ENCODE results near the gene ZNF385C.

The ZNF385C gene

DNA sequence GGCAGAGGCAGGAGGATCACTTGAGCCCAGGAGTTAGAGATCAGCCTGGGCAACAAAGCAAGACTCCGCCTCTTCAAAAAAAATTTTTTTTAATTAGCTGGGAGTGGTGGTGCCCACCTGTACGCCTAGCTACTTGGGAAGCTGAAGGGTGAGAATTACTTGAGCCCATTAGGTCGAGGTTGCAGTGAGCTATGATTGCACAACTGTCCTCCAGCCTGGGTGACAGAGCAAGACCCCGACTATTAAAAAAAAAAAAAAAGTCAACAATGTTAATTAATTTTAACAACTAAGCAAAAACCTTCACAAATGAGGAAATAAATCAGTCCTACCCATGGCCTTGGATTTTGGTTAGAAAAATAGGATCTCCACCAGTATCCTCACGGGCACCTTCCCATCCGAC is 8.9 kb upstream of the ZNF385C start:
- no peak for DNase-seq

DNA sequence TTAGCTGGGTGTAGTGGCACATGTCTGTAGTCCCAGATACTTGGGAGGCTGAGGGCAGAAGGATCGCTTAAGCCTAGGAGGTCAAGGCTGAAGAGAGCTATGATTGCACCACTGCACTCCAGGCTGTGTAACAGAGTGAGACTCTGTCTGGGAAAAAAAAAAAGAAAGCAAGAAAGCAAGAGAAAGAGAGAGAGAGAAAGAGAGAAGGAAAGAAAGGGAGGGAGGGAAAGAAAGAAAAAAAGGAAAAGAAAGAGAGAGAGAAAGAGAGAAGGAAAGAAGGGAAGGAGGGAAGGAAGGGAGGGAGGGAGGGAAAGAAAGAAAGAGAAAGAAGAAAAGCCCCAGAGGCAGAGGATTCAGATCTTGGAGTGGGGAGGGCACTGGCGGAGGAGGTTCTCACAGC is 7.7 kb upstream of the ZNF385C start:
- no peak for DNase-seq

DNA sequence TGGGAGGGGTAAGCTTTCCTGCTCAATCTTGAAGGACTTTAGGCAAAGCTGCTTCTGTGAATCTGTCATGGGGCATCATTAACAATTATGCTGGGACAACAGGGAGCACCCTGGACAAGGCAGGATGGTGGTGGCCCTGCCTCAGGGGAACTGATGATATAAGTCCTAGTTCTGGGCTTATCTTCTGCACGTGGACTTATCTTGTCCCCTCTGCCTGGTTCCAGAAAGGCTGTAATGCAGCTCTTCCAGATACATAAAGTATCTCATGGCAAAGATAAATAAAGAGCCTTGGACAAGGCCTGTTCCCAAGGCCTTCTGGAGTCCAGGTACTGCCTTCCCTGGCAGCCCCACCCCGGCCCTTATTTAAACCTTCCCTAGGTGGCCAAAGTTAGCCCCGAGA is 6.0 kb upstream of the ZNF385C start:
- no peak for DNase-seq

DNA sequence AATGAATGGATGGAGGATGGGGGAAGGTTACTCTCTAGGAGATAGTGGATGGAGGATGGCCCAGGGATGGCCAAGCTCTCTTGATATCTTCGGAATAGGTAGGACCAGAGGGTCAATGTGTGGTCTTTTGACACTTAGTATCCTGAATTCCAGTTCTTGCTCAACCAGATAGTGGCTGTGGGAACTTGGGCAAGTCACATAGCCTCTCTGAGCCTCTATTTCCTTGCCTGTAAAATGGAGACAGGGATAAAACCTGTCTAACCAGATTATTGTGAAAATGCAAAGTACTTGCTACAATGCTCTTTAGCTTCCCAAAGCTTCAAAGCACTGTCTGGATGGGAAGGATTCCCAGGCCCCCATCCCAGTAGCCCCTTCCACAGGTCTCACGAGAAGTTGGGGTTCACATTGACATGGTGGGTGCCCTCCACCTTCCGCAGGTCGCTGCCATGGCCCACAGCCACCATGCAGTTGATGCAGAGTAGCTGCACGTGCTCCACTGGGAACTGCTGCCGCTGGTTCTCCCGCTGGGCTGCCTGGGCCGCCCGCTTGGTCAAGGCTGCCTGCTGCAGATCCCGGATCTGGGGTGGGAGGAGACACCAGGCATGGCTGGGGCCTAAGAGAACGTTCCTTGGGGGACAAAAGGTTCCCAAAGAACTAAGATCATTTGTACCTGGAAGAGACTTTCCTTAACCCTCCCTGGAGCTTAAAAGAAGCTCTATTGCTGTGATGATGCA is 5.1 kb upstream of the ZNF385C start:
- DNase-seq: no peak

DNA sequence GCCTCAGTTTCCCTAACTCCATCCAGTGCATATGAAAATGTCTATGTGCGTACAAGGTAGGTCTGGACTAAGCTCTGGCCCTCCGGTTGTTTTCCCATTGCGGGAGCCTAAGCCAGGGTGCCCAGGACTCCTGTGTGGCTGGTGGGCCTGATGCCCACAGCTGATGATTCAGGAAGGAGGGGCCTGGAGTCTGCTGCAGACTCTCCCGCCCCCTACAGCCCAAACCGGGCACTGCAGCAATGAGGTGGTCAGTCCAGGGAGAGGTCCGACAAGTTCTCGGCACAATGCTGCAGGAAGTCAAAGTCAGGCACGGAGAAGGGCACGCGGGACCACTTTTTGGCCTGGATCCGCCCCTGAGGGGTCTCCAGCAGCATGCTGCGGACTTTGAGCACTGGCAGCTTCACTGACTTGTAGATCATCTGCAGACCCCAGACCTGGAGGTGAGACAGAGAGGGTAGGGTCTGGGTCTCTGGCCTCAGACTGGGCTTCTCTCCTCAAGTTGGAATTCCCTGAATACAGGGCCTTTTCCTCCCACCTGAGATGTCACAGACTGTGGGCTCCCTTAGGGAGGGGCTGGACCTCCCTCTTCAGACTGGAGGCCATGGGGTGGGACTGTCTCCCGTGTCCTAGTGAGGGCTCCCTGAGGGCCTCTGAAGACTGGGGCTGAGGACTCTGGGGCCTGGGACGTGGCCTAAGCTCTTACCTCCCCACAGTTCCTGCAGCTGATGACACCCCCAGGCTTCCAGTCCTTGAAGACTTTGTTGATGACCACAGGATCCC is 3.4 kb upstream of the ZNF385C start:
- DNase-seq: no peak

DNA sequence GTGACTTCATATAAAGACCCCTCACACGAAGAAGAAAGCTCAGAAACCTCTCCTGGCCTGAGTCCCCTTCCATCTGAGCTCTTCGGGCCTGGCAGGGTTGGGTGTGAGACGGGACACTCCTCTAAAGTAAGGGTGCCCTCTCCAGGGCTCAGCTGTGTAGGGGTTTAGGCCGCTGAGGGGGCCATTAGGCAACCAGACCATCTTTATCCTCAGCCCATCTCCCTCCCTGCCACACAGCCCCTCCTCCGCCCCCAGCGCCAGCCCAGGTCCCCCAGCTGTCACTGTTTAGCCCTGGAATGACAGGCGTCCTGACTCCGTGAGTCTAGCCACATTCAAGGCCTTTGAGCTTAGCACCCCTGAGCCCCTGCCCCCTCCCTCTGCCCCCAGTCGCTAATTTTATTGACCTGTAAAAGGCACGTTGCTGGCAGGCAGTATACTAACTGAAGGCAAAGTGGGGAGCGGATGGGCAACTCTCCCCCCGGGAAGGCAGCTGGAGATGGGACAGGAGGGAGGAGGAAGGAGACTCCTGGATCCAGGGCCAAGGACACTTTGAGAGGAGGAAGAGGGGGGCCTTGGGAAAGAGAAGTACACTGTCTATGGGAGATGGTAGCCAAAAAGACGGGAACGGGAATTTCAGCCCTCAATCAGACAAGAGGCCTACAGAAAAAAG is 592 bp upstream of the ZNF385C start:
- DNase-seq: no peak

DNA sequence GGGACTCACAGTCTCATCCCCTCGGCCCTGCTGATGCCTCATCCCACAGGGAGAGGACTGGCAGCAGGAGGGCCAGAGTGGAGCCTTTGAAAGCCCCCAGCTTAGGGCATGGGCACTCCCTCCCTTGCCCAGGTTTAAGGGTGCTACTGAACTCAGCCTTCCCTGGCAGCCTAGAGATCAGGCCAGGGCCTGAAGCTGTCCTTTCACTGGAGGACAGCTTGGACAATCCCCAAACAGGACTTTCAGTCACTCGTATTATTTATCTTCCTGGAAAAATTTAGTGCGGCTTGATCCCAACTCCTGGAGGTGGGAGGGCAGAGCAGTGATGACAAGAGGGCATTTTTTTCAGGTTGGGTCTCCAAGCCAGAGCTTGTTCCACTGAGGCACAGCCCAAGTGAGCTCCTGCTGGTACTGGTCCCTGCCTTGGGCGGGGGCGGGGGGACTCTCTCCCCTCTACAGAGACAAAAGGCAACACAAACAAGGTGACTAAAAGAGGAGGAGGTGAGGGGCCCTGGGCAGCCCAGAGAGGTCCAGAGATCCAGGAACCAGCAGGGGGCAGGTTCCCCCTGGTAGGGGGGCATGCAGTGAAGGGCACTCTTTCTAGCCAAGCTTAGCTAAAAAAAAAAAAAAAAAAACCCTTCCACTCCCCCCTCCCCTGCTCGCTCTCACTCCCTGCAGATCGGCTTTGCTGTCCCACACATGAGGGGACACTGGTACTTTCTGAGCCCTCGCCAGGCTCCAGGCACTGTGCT is 1.7 kb downstream of the ZNF385C start:
- DNase-seq: no peak

DNA sequence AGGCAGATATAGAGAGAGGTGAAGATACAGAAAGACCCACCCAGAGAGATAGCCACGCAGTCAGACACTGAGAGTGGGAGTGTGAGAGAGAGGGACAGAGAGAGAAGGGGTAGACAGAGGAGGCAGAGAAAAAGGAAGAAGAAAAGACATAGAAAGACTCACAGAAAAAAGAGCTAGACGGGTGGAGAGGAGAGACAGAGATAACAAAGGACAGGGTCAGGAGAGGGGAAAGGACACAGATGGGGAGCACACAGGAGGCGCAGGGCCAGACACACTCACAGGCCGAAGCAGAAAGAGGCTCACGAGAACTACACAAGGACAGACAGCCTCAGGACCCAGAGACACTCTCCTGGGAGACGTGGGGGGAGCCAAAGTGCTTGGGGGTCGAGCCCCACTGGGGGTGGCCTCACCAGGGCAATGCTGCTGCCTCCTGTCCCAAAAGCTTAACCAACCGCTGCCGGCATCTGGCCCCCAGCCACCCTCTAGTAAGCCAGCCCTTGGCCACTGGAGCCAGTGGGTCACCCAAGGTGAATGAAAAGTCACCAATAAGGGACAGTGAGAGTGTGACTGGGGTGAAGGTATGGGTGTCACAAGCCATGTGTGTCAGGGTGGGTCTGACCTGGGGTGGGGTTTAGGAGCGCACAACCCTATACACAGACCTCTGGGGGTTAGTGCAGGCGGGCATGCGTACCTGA is 3.8 kb downstream of the ZNF385C start:
- no peak for DNase-seq

DNA sequence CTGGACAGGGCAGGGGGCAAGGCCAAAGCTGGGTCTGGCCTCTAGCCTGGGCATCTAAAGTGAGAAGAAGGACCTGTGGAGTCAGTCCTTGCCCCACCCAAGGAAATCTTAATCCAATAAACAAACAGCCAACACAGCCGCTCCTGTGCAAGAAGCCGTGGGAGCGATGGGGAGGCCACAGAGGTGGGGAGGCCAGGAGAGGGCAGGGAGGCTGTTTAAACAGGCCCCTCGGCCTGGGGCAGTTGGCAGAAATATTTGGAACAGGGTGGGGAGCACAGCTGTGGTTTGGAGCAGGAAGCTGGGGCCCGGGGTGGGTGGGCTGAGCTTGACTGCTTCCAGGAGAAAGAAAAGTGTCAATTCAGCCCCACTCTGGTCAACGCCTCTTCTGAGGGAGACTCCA is 5.3 kb downstream of the ZNF385C start:
- DNase-seq: no peak

DNA sequence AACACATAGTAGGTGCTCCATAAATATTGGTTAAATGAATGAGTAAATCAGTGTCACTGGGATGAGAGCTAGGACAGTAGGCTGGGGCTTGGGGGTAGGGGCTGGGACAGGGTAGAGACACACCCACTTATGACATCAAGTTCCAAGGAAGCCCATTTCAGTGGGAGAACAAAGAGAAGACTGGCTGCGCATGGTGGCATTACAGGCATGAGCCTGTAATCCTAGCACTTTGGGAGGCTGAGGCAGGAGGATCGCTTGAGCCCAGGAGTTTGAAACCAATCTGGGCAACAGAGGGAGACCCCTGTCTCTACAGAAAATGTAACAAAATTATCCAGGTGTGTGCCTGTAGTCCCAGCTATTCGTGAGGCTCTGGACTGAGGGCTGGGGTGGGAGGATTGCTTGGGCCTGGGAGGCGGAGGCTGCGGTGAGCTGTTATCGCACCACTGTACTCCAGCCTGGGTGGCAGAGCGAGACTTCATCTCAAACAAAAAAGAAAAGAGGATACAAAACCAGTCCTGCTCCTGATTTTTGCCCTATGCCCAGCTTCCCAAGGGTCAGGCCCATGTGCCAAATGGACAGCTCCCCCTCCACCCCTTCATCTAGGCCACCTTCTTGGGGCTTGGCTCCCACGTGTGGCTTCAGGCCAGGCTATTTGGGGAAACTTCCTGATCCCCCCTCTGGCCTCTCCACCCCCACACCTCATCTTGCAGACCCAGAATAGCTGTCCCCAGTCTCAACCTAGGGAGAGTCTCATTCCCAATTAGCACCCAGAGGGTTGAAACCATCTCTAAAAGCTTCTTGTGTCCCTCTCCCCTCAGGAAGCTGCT is 7.1 kb downstream of the ZNF385C start:
- no peak for DNase-seq

DNA sequence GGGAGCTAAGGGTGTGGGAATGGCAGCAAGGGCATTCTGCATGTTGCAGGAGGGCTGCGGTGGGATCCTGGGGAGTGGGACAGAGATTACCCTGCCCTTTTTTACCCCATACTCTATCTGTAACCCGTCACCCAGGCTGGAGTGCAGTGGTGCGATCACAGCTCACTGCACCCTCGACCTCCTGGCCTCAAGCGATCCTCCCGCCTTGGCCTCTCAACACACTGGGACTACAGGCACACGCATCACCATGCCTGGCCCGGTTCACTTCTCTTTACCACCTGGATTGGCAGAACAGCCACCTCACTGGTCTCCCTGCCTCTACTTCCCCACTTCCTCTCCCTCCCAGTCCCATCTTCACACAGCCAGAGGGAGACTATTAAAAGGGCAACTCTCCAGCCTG is 9.5 kb downstream of the ZNF385C start:
- no peak for DNase-seq

DNA sequence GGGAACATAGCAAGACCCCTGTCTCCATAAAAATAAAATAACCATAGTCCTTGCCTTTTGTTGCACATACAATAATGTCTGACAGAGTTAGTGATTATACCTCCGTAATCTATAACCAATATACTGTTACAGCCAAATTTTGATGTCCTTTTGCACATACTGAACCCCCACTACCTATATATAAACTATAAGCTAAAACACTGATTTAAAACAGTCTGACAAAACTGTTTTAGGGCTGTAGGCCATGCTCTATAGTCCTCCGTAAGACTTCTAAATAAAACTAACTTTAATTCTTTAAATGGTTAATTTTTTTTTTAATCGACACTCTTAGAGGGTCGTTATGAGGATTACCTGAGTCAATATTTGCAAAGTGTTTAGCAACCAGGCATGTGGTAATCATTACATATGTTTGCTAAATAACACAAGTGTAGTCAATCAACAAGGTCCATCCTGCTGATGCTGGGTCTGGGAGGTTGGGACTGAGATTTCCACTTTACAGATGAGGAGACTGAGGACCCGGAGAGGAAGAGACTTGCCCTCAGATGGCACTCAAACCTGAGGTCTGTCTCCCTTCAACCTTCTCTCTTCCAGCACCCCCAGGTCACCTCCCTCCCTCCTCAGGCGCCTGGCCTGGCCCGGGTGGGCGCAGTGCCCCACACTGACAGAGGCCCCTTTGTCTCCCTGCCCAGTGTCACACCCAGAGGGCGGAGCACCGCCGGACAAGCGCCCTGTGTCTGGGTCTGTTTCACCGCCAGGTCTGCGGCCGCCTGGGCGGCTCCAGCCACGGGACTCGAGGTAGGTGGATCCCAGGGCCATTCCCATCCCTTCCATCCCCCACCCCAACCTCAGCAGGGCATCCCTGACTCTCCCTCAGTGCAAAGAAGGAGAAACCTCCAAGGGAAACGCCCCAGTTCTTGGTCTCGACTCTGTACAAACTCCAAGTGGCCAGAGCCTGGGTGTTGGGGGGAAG is 10.3 kb downstream of the ZNF385C start:
- no peak for DNase-seq

DNA sequence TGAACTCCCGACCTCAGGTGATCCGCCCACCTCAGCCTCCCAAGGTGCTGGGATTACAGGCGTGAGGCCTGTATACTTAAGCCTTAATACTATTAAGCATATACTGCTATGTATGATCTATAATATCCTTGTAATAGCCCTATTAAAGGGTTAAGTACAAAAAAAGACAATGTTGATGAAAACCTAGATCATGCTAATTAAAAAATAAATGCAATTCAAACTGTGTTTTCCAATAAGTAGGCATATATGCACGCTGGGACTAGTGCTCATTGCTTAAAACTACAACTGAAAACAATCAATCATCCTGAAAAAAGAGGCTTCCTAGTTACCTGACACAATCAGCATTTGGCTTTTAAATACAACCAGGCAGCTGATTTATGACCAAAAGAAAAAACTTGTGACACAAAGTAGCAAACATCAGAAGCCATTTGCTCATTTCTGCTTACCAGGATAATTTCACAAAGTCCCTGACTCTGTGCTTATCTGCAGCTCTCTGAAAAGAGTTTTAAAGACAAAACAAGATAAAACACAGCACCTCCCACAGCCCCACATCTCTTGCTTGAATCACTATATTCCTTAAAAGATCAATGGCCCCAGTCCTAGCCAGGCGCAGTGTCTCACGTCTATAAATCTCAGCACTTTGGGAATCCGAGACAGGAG is 11.1 kb downstream of the ZNF385C start:
- DNase-seq: no peak

DNA sequence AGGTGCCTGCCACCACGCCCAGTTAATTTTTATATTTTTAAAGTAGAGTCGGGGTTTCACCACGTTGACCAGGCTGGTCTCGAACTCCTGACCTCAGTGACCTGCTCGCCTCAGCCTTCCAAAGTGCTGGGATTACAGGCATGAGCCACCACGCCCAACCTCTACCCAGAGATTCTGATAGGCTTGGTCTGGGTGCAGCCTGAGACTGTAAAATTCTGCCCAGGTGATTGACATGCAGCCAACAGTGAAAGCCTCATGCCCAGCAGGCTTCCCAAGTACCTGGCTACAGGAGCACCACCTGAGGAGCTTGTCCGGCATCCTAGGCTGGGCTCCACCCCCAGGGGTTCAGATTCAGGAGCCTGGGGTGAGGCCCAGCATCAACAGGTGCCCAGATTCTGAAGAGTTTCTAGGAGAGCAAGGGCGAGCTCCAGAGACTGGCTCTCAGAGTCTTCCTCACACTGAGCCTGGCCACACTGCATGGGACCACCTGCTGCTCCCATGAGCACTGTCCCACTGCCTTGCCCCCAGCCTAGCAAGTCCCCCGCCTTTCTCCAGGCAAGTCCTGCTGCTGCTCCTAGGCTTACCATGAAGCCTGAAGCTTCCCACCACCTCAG is 16.6 kb downstream of the ZNF385C start:
- DNase-seq: no peak

DNA sequence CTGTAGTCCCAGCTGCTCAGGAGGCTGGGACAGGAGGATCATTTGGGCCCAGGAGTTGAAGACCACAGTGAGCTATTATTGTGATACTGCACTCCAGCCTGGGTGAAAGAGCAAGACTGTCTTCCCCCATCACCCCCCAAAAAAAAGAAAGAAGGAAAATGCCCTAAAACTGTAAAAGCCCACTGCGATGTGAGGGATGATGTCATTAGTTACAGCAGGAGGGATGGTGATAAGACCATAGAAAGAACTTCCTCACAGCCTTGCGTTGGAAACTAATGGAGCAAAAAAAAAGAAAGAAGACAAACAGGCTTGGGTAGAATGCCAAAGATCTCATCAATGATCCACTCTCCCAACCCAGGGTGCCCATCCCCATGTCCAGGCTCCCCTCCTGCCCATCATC is 18.7 kb downstream of the ZNF385C start:
- no peak for DNase-seq

DNA sequence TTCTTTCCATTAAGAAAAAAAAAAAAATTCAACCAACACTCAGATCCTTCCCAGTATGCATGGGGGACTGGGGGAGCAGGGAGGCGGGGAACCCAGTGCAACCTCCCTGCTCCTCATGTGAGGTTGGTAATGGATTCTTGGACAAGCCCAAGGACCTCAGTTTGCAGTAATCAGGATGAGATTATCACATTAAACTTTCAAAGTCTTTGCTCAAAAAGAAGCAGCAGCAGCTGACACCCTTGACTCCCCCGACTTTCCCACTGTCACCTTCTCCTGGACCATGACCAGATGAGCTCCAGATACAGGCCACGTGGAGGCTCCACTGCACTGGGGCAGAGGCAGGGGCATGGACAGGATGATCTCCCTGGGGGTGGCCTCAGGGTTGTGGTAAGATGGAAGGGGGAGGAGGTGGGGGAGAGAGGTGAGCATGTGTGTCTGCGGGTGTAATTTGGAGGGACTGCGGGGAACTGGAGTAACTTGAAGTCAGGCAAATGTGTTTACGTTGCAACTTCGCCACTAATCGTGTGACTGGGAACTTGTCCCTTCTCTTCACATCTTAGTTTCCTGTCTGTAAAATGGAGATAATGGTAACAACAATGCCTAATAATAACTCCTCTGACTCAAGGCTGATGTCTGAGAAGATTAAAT is 19.8 kb downstream of the ZNF385C start:
- no peak for DNase-seq

DNA sequence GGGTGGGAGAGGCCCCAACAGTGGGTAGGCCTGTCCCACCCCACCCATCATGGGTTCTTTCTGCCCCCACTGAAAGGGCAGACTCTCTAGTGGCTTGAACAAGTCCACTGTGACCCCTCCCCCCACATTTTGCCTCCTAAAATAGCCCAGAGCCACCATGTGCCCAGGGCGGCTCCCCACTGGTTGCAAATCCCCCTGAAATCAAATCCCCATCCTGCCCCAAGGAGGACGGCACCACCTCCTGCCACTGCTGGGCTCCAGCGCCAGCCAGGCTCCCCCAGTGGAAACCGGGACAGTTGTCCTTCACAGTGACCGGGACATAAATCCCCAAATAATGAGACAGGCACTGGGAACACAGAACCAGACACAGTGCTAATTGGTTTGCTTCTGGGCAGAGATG is 20.5 kb downstream of the ZNF385C start:
- DNase-seq: no peak

DNA sequence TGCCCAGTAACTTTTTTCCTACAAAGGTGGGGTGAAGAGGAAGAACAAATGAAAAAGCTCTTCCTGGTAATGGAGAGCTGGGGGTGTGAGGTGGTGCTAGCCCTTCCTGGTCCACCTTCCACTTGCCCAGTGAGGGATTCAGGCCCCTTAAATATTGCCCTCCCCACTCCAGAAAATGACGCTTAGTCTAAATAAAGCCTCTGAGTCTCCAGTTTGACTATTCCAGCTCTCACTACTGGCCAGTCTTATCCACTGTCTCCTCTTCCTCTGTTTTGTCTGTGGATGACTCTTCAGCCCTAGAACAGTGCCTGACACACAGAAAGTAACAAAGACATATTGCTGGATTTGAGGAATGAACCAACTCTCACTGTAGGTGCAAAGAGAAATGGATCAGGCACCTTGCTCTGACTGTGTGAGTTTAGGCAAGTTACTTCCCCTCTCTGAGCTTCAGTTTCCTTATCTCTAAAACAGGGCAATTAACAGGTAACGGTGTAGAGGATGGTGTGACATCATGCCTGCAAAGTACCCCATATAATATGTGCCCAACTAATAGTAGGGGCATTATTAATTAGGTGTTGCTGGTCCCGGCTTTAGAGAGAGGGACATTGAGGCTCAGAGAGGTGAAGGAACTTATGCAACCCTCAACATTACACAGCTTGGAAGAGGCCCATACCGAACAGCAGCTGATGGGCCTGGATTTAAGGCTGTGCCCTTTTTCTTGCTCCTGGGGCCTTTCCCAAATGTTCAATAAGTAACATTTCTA is 21.3 kb downstream of the ZNF385C start:
- no peak for DNase-seq

All from NCI-H1105 (cell line).